Stimulated activated CD4-positive, alpha-beta T cell treated with anti-CD3 and anti-CD28 coated beads, Interleukin-4, amount 100 ng/mL, for 24 hours (primary cell): Measurements from ENCODE around the gene RPL41.

Experiments used
- DNase-seq: peaks from one replicate; pipeline ENCODE4 v3.0.0-alpha.2; 2020

The RPL41 gene

GRCh38 chr12:56157201-56158028 is 41.0 kb downstream of the RPL41 start:
- peak; percentile 60 for DNase-seq

GRCh38 chr12:56158029-56158925 is 41.8 kb downstream of the RPL41 start, which contains the start of gene MYL6:
Gene MYL6 (plus strand): TSS chr12:56158359. CDS start chr12:56158402, 43 bp downstream.
- DNase-seq: peak; percentile 95

GRCh38 chr12:56158926-56159461 is 42.6 kb downstream of the RPL41 start:
- DNase-seq: peak; percentile 39

DNA sequence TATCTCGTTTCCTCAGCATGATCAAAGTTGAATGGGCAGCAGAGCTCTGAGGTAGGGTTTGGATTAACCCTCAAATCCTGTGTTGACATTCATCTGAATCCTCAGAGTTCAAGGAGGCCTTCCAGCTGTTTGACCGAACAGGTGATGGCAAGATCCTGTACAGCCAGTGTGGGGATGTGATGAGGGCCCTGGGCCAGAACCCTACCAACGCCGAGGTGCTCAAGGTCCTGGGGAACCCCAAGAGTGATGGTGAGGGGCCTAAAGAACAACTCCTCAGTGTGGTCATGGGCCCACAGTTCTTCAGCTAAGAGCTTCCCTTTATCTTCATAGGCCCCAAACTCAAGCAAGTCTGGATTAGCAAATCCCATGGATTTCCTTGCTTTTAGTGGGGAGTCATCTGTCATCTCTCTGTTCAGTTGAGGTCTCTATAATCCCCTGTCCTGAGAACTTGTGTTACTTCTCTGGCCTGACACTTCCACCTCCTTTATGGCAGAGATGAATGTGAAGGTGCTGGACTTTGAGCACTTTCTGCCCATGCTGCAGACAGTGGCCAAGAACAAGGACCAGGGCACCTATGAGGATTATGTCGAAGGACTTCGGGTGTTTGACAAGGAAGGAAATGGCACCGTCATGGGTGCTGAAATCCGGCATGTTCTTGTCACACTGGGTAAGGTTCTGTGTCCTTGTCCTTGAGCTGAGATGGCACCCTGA is 43.2 kb downstream of the RPL41 start:
- DNase-seq: no peak

DNA sequence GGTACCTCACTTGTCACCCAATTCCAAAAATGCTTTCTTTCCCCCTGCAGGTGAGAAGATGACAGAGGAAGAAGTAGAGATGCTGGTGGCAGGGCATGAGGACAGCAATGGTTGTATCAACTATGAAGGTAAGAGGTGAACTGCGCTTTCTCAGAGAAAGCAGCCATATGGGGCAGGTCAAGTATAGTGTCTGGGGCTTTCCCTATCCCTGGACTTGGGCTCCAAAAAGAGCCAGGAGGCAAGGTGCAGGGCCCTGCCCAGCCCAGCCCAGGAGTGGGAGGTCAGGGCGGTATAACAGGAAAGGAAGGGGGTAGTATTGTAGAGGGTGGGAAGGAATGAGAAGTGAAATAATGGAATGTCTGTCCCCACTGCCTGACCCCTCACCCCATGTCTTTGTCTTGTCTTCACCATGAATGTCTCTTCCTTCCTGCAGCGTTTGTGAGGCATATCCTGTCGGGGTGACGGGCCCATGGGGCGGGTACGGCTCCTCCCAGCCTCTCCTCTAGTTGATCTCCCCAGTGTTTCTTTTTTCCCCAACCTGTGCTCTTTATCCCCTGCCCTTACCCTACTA is 43.8 kb downstream of the RPL41 start:
- DNase-seq: peak; percentile 60

GRCh38 chr12:56160894-56161689 is 44.7 kb downstream of the RPL41 start:
- no peak for DNase-seq

GRCh38 chr12:56161690-56162351 is 45.4 kb downstream of the RPL41 start:
- DNase-seq: no peak

DNA sequence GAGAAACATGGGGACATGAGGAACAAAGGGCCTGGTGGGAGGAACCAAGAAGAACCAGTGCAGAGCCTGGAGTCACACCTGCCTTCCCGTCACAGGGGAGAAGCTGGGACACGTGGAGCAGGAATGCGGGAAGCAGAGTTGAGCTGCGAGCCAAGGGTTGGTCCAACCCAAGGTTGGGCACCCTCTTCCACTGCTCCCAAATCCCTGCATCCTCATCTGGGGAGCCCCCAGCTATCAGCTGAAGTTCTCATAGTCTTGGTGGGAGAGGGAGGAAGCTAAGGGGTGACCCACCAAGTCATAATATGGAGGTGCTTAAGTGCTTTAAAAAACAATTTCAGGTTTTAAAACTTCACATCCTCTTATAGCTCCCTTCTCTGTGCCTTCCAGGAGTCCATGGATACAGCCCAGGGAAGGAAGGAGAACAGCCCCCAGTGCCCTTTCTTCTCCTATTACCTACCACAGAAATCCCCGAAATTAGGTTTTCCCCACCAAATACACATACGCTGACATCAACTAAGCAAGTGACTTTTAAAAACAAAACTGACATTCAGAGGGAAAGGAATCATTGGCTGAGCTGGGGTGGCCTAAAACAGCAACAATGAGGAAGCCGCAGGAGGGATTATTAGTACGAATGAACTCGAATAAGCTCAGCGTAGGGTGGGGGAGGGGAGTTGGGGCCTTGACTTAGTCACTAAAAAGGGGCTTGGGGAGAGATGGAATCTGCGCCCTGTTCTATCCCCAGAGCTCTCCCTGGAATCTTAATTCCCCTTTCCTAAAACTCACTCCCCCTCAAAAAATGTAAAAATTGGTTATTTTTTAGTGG is 46.2 kb downstream of the RPL41 start:
- DNase-seq: no peak

GRCh38 chr12:56163533-56164344 is 47.3 kb downstream of the RPL41 start:
- no peak for DNase-seq

GRCh38 chr12:56164345-56164729 is 47.9 kb downstream of the RPL41 start:
- no peak for DNase-seq

GRCh38 chr12:56165369-56165768 is 48.9 kb downstream of the RPL41 start:
- no peak for DNase-seq
